Measurements from ENCODE around the gene PPP4R4. TPM values are rescaled to one million over a fixed set of nuclear protein-coding genes. Genes with fewer than 3 reads are reported as not detected.

Gene PPP4R4
- total RNA-seq, 2 experiments from 2014 or later: 0.64 to 0.68 TPM

- CTCF ChIA-PET: no interaction called here
- ATAC-seq (no peak), DNase-seq (no peak)
- Mint-ChIP-seq H3K4me1 (no peaks in the 10 kb centered on the region), H3K27ac (no peak overlapping the region), H3K27me3 (peaks cover 5% of the 10 kb centered on the region), H3K4me3 (no peak overlapping the region), H3K36me3 (no peaks in the 10 kb centered on the region), H3K9me3 (ENCODE audit: low read depth) (peaks cover 2% of the 10 kb centered on the region)
Observed at GRCh38 chr14:94317259-94317658, 143.1 kb downstream of the PPP4R4 start.

- Mint-ChIP-seq H3K27me3 (peaks cover 5% of the 10 kb centered on the region), H3K4me1 (no peaks in the 10 kb centered on the region), H3K27ac (no peak overlapping the region), H3K36me3 (no peaks in the 10 kb centered on the region), H3K4me3 (no peak overlapping the region), H3K9me3 (ENCODE audit: low read depth) (peaks cover 2% of the 10 kb centered on the region)
- CTCF ChIA-PET: no interaction called here
- DNase-seq: no peak
- ATAC-seq: no peak
Observed at GRCh38 chr14:94320243-94320642, 146.1 kb downstream of the PPP4R4 start.

GRCh38 chr14:94321421-94322271 is 147.5 kb downstream of the PPP4R4 start:
- DNase-seq: no peak
- Mint-ChIP-seq H3K36me3 (no peaks in the 10 kb centered on the region), H3K4me3 (no peak overlapping the region), H3K27ac (no peak overlapping the region), H3K27me3 (peaks cover 5% of the 10 kb centered on the region), H3K4me1 (no peaks in the 10 kb centered on the region), H3K9me3 (ENCODE audit: low read depth) (no peaks in the 10 kb centered on the region)
- CTCF ChIA-PET: no interaction called here
- ATAC-seq: no peak

DNA sequence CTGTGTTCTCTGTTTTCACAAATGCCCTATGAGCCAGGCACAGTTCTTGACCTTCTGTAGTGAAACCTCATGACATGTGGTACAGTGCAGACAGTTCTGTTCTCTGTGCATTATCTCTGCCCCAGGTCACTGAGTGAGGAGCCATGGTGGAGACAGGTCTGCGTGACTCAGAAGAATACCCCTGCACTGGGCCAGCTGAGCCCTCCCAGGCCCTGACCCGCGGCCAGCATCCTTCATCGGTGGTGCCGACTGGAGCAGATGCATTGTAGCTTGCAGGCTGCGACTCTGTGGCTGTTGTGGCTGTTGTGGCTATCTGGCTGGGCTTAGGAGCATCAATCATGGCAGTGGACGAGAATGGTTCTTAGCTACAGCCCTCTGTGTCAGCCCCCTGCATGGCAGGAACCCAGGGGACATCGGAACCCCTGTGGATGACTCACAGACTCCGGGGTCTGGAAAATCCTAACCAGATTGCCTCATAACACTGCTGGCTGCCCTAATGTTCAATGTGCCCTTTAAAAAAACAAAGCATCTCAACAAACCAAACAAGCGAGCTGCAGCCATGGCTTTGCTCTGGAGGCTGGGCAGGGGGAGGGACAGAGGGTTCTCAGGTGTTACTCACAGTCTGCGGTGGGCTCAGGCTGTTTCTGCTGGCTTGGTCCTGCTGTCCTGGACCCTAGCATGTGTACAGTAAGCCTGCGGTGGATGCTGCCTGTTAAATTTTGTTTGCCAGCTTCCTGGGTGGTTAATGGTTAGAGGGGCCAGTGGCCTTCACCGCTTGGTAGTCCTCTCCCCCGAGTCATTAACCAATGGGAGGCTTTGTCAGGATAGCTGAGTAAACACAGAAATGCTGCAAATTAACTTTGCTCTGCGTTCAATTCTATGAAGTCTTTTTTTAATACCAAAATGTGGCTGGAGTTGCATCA is 148.8 kb downstream of the PPP4R4 start, which contains the start of gene SERPINA6:
SERPINA6 (minus strand) TSS at position 689 of the 923 bp plus-strand sequence. CDS start 8,688 bp downstream, outside the sequence.
- Mint-ChIP-seq H3K4me1 (no peaks in the 10 kb centered on the region), H3K27ac (no peak within 1 kb of the TSS)
- no peak for DNase-seq

DNA sequence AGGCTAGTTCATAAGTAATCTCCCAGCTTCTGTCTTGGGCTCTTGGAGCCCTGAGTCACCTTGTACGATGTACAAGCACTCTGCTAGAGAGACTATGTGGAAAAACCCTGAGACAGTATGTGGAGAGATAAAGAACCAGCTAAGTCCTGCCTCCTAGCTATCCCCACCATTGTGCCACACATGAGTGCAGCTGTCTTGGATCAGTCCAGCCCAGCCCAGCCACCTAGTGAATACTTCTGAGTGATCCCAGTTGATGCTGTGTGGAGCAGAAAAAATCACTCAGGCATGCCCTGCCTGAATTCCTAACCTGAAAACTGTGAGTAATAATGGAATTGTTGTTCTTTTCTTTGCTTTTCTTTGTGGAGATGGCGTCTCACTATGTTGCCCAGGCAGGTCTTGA is 154.1 kb downstream of the PPP4R4 start:
- no peaks in the 10 kb centered on the region for H3K9me3 Mint-ChIP-seq (ENCODE audit: low read depth)
- H3K27ac Mint-ChIP-seq: no peak overlapping the region

More for the DNA sequence above, 148.8 kb downstream of the PPP4R4 start, which contains the start of gene SERPINA6:
- H3K27me3 Mint-ChIP-seq: peaks cover 3% of the 10 kb centered on the region
- no peaks in the 10 kb centered on the region for H3K9me3 Mint-ChIP-seq (ENCODE audit: low read depth)
- H3K36me3 Mint-ChIP-seq: no peaks in the 10 kb centered on the region
- CTCF ChIA-PET: no interaction called here
- no peak for ATAC-seq
- no peak within 1 kb of the TSS for H3K4me3 Mint-ChIP-seq

More for the DNA sequence above, 154.1 kb downstream of the PPP4R4 start:
- Mint-ChIP-seq H3K27me3 (peaks cover 22% of the 10 kb centered on the region), H3K4me3 (no peak overlapping the region), H3K4me1 (no peaks in the 10 kb centered on the region), H3K36me3 (no peaks in the 10 kb centered on the region)
- ATAC-seq: no peak
- CTCF ChIA-PET: no interaction called here
- no peak for DNase-seq

Other genes starting within 250 kb of the PPP4R4 start
- gene FAM181A, start 247.0 kb upstream of the PPP4R4 start, total RNA-seq: not detected
- gene ASB2, start 197.8 kb upstream of the PPP4R4 start, total RNA-seq: 100 to 1,000 TPM; 116 to 177 TPM
- under 1 TPM in 1 of 2 experiments, not detected in 1; 0.14 TPM for gene CCDC197, start 177.0 kb upstream of the PPP4R4 start, total RNA-seq
- 1 to 10 TPM; 3.4 to 4.2 TPM for gene OTUB2, start 148.0 kb upstream of the PPP4R4 start, total RNA-seq
- 100 to 1,000 TPM; 211 to 244 TPM for gene DDX24, start 93.1 kb upstream of the PPP4R4 start, total RNA-seq
- gene IFI27L1, start 93.0 kb upstream of the PPP4R4 start, total RNA-seq: 10 to 100 TPM; 42.8 to 55.4 TPM
- gene IFI27, start 63.6 kb upstream of the PPP4R4 start, total RNA-seq: 100 to 1,000 TPM in 1 of 2 experiments, 10 to 100 TPM in 1; 81.5 to 325 TPM
- 100 to 1,000 TPM in 1 of 2 experiments, 10 to 100 TPM in 1; 95.5 to 112 TPM for gene IFI27L2, start 44.7 kb upstream of the PPP4R4 start, total RNA-seq
- not detected for gene SERPINA10, start 118.9 kb downstream of the PPP4R4 start, total RNA-seq
- gene SERPINA6, start 149.0 kb downstream of the PPP4R4 start, total RNA-seq: not detected
- not detected for gene SERPINA2, start 192.4 kb downstream of the PPP4R4 start, total RNA-seq
- gene SERPINA1, start 214.3 kb downstream of the PPP4R4 start, total RNA-seq: under 1 TPM in 1 of 2 experiments, not detected in 1; 0.49 TPM

Data from activated CD8-positive, alpha-beta memory T cell treated with anti-CD3 and anti-CD28 coated beads, Interleukin-2, amount 10 ng/mL, durations not matched to agents 7 days and 5 days (primary cell).